IPS-18a (cell line): ENCODE data around the gene OR5K1.

Experiments used
- H3K27ac ChIP-seq: one replicate; pipeline ENCODE4 v1.5.1; 2013; ENCODE audit warnings: low read length
- H3K27me3 ChIP-seq: one replicate; pipeline ENCODE4 v1.6.1; 2013; ENCODE audit warnings: mild to moderate bottlenecking, low read length; ENCODE audit not compliant: control insufficient read depth, insufficient read depth
- H3K36me3 ChIP-seq: one replicate; pipeline ENCODE4 v1.6.1; 2013; ENCODE audit warnings: low read depth, low read length; ENCODE audit not compliant: control insufficient read depth
- H3K4me1 ChIP-seq: one replicate; pipeline ENCODE4 v1.6.1; 2013; ENCODE audit warnings: low read depth, low read length; ENCODE audit not compliant: control insufficient read depth
- H3K4me3 ChIP-seq: one replicate; pipeline ENCODE4 v1.5.1; 2013; ENCODE audit warnings: low read length
- H3K9ac ChIP-seq: one replicate; pipeline ENCODE4 v1.6.1; 2013; ENCODE audit warnings: mild to moderate bottlenecking, low read length, moderate library complexity
- H3K9me3 ChIP-seq: one replicate; pipeline ENCODE4 v1.6.1; 2013; ENCODE audit warnings: low read depth, low read length; ENCODE audit not compliant: control insufficient read depth

OR5K1 gene

GRCh38 chr3:98518816-98519215 lies 55.8 kb downstream of the OR5K1 start:
- H3K27ac ChIP-seq: no peak overlapping the region
- H3K9ac ChIP-seq: no peak overlapping the region

GRCh38 chr3:98519351-98519750 lies 56.4 kb downstream of the OR5K1 start:
- peaks cover 29% of the 10 kb centered on the region for H3K36me3 ChIP-seq

More at GRCh38 chr3:98518816-98519215, 55.8 kb downstream of the OR5K1 start:
- Histone ChIP-seq H3K4me1 (peaks cover 8% of the 10 kb centered on the region), H3K27me3 (no peaks in the 10 kb centered on the region), H3K4me3 (no peak overlapping the region), H3K36me3 (peaks cover 31% of the 10 kb centered on the region), H3K9me3 (no peaks in the 10 kb centered on the region)

GRCh38 chr3:98521897-98522543 lies 59.0 kb downstream of the OR5K1 start:
- peaks cover 8% of the 10 kb centered on the region for H3K4me1 ChIP-seq
- H3K9ac ChIP-seq: peak overlapping the region; percentile 86
- H3K9me3 ChIP-seq: no peaks in the 10 kb centered on the region
- H3K27ac ChIP-seq: peak overlapping the region; percentile 83
- peak overlapping the region; percentile 95 for H3K4me3 ChIP-seq
- peaks cover 12% of the 10 kb centered on the region for H3K36me3 ChIP-seq
- H3K27me3 ChIP-seq: no peaks in the 10 kb centered on the region

More at GRCh38 chr3:98519351-98519750, 56.4 kb downstream of the OR5K1 start:
- Histone ChIP-seq H3K27ac (no peak overlapping the region), H3K4me3 (no peak overlapping the region), H3K9me3 (no peaks in the 10 kb centered on the region), H3K27me3 (no peaks in the 10 kb centered on the region), H3K9ac (no peak overlapping the region), H3K4me1 (peaks cover 8% of the 10 kb centered on the region)
